Left lung (tissue), 14 donors: Measurements from ENCODE around the gene DDX47. TPM values are rescaled to one million over a fixed set of nuclear protein-coding genes. Genes with fewer than 3 reads are reported as not detected.
A peak's percentile ranks its signal among the peaks of the same experiment; 100 is the strongest.

ENCODE experiments used
- ATAC-seq: fragments of 200-7000 bp; cut with Tn5 transposase; one replicate; pipeline ENCODE4 v1.9.1; 2020; ENCODE audit warnings: moderate library complexity
- DNase-seq, 4 donors: peaks; one replicate each; pipeline ENCODE4 v3.0.0-alpha.2; 2013 to 2020
- H3K27ac ChIP-seq, 2 donors: fragments of 200-600 bp; sonication (generic) in 1 of 2; one replicate each; pipeline versions ENCODE4 v1.5.0 to v1.8.0; 2020 to 2021
- H3K27me3 ChIP-seq, 2 donors: fragments of 200-600 bp; sonication (generic) in 1 of 2; one replicate each; pipeline versions ENCODE4 v1.5.0 to v1.8.0; 2020 to 2021
- H3K36me3 ChIP-seq, 2 donors: fragments of 200-600 bp; sonication (generic) in 1 of 2; one replicate each; pipeline versions ENCODE4 v1.5.0 to v1.8.0; 2020 to 2021
- H3K4me1 ChIP-seq, 2 donors: fragments of 200-600 bp; one replicate each; pipeline ENCODE4 v1.8.0; 2021
- H3K4me3 ChIP-seq, 2 donors: fragments of 200-600 bp; sonication (generic) in 1 of 2; one replicate each; pipeline versions ENCODE4 v1.5.0 to v1.8.0; 2020 to 2021; ENCODE audit warnings: mild to moderate bottlenecking in 1 of 2
- H3K9me3 ChIP-seq, 2 donors: fragments of 200-600 bp; sonication (generic) in 1 of 2; one replicate each; pipeline versions ENCODE4 v1.5.0 to v1.8.0; 2020 to 2021
- intact Hi-C, 2 donors: fragments of 100-400 bp; cut with DNase I; formaldehyde crosslinking; loops; one replicate each; pipeline versions ENCODE4 v1.11.2 to v1.14.2; 2022
- long read RNA-seq, 12 donors: library from polyadenylated mRNA in 2 of 12; unstranded in 2 of 12; transcript quantifications; one replicate each; pipeline ENCODE4 v2.0.0 and lab custom pipeline, GENCODE V29; 2019 to 2026
- polyA plus RNA-seq, 6 donors: library from polyadenylated mRNA; unstranded; fragments of 120-200 nt; gene quantifications; one replicate each; pipeline ENCODE4 v1.2.1, GENCODE V29; 2013; ENCODE audit not compliant: insufficient read length in 6 of 6
- total RNA-seq, 2 donors: library from RNA; stranded (reverse); fragmentation: NEBNext Ultra II Directional; extraction: Animal tissue kit (Norgen Biotek cat#: 25700); gene quantifications; one replicate each; pipeline ENCODE4 v1.2.1, GENCODE V29; 2021
- TF ChIP-seq, protein P1 (sequence below), 2 donors: fragments of 200-600 bp; sonication (generic) in 1 of 2; IDR thresholded peaks; one replicate each; pipeline versions ENCODE4 v1.5.0 to v1.8.0; 2021; ENCODE audit warnings: antibody characterized with exemption in 2 of 2
- donor health status: DM: no; HTN: yes; CAD: no.
- donor health status: DM: no; HTN: no; CAD: no.

DDX47 gene
- total RNA-seq, result 10 to 100 TPM; 44.0 to 48.6 TPM
- 10 to 100 TPM; 70.9 to 86.7 (median 76.0) TPM for polyA plus RNA-seq
- long read RNA-seq, donor 1, transcript DDX47-202 (12 exons, 1,817 nt), result major isoform, 29 of 34 reads
- long read RNA-seq, donor 1, partial matches to known transcripts, result 0 of 34 reads
- long read RNA-seq, donor 1, other reads (novel, unspliced or antisense), result 0 of 34 reads
- long read RNA-seq, donor 2, transcript DDX47-202 (12 exons, 1,817 nt), result major isoform, 28 of 49 reads
- long read RNA-seq, donor 2, partial matches to known transcripts, result 19 of 49 reads
- long read RNA-seq, donor 2, other reads (novel, unspliced or antisense), result 0 of 49 reads
- long read RNA-seq, donor 3, transcript DDX47-202 (12 exons, 1,817 nt), result major isoform, 17 of 24 reads
- long read RNA-seq, donor 3, partial matches to known transcripts, result 0 of 24 reads
- long read RNA-seq, donor 3, other reads (novel, unspliced or antisense), result 0 of 24 reads
- long read RNA-seq, donor 4, transcript DDX47-202 (12 exons, 1,817 nt), result major isoform, 19 of 19 reads
- long read RNA-seq, donor 4, partial matches to known transcripts, result 0 of 19 reads
- long read RNA-seq, donor 4, other reads (novel, unspliced or antisense), result 0 of 19 reads
- long read RNA-seq, donor 5, transcript DDX47-202 (12 exons, 1,817 nt), result major isoform, 24 of 42 reads
- long read RNA-seq, donor 5, partial matches to known transcripts, result 13 of 42 reads
- long read RNA-seq, donor 5, other reads (novel, unspliced or antisense), result 0 of 42 reads
- long read RNA-seq, donor 6, transcript DDX47-202 (12 exons, 1,817 nt), result major isoform, 20 of 22 reads
- long read RNA-seq, donor 6, partial matches to known transcripts, result 0 of 22 reads
- long read RNA-seq, donor 6, other reads (novel, unspliced or antisense), result 0 of 22 reads
- long read RNA-seq, donor 7, transcript DDX47-202 (12 exons, 1,817 nt), result major isoform, 9 of 10 reads
- long read RNA-seq, donor 7, partial matches to known transcripts, result 0 of 10 reads
- long read RNA-seq, donor 7, other reads (novel, unspliced or antisense), result 0 of 10 reads
- long read RNA-seq, donor 8, transcript DDX47-202 (12 exons, 1,817 nt), result major isoform, 13 of 17 reads
- long read RNA-seq, donor 8, partial matches to known transcripts, result 0 of 17 reads
- long read RNA-seq, donor 8, other reads (novel, unspliced or antisense), result 0 of 17 reads
- long read RNA-seq, donor 9, result 0 reads
- long read RNA-seq, donor 10, transcript DDX47-202 (12 exons, 1,817 nt), result major isoform, 21 of 21 reads
- long read RNA-seq, donor 10, partial matches to known transcripts, result 0 of 21 reads
- long read RNA-seq, donor 10, other reads (novel, unspliced or antisense), result 0 of 21 reads
- long read RNA-seq, donor 11, transcript DDX47-202 (12 exons, 1,817 nt), result major isoform, 19 of 23 reads
- long read RNA-seq, donor 11, partial matches to known transcripts, result 0 of 23 reads
- long read RNA-seq, donor 11, other reads (novel, unspliced or antisense), result 0 of 23 reads
- long read RNA-seq, donor 12, transcript DDX47-202 (12 exons, 1,817 nt), result major isoform, 17 of 21 reads
- long read RNA-seq, donor 12, partial matches to known transcripts, result 0 of 21 reads
- long read RNA-seq, donor 12, other reads (novel, unspliced or antisense), result 0 of 21 reads

DNA sequence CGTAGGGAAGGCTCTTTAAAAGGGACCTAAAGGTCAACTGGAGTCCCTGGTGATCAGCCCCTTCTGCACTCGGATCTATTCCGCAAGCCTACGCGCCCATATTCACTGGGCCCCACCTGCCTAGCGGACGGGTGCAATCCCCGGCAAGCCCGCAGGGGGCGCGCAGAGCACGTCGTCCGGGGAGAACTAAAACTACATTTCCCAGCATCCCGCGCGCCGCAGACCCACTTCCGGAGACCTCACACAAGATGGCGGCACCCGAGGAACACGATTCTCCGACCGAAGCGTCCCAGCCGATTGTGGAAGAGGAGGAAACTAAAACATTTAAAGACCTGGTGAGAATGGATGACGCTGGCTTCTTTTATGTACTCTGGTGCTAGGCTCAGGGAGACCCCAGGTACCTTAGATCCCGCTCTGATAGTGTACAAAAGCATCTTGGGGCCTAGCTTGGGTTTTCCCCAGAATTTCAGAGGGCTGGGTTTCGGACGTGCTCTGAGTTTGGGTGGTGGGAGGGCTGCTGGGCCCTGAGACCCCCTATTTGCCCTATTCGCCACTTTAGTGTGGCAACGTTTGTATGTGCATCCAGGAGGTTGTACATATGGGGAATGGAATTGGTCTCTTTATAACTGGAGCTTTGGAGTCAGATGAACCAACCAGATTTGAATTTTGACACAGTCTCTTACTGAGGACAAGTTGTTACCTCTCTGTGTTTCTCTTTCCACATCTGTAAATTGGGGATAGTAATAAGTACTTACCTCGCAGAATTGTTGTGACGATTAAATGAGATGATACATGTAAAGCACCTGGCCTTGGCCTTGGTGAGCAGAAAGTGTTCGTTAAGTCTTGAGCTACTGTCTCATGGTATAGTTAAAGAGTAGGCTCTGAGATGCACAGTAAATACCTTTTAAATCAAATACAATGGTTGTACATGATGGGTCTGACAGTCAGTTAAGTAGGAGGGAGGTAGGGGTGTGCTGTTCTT lies at the start of gene DDX47:
DDX47 (plus strand) TSS at position 227 of the 982 bp plus-strand sequence; CDS start at position 249, 22 bp downstream.
- DNase-seq (peak; percentile 91 to 99 (median 96)), ATAC-seq (peak; percentile 99)
- Histone ChIP-seq H3K27ac (peak within 1 kb of the TSS; percentile 67 to 69), H3K9me3 (no peaks in the 10 kb centered on the region), H3K36me3 (peaks cover 0 to 16% of the 10 kb centered on the region in 2 donors), H3K4me3 (peak within 1 kb of the TSS; percentile 76 to 87), H3K27me3 (no peaks in the 10 kb centered on the region), H3K4me1 (peaks cover 7 to 66% of the 10 kb centered on the region in 2 donors)
- TF ChIP-seq, protein P1, sequence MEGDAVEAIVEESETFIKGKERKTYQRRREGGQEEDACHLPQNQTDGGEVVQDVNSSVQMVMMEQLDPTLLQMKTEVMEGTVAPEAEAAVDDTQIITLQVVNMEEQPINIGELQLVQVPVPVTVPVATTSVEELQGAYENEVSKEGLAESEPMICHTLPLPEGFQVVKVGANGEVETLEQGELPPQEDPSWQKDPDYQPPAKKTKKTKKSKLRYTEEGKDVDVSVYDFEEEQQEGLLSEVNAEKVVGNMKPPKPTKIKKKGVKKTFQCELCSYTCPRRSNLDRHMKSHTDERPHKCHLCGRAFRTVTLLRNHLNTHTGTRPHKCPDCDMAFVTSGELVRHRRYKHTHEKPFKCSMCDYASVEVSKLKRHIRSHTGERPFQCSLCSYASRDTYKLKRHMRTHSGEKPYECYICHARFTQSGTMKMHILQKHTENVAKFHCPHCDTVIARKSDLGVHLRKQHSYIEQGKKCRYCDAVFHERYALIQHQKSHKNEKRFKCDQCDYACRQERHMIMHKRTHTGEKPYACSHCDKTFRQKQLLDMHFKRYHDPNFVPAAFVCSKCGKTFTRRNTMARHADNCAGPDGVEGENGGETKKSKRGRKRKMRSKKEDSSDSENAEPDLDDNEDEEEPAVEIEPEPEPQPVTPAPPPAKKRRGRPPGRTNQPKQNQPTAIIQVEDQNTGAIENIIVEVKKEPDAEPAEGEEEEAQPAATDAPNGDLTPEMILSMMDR (IDR thresholded peaks at IDR 0.05), result peak; percentile 93 to 99
- intact Hi-C loops, result no loop called here

DNA sequence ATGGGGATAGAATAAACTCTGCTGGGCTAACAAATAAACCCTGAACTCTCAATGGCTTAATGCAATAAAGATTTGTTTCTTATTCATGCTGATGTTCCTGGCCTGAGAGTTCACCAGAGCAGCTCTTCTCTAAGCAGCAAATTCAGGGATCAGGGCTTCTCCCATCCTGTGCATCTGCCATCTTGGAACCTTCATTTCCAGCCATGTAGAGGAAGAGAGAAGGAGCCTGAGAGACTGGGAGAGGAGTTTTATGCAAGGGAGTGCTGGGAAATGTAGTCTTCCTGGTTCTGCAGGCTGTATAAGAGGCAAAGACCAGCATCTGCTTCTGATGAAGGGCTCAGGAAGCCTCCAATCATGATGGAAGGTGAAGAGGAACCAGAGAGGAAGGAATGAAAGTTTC lies 48.3 kb upstream of the DDX47 start:
- Histone ChIP-seq H3K4me3 (no peak overlapping the region), H3K27me3 (no peaks in the 10 kb centered on the region), H3K9me3 (no peaks in the 10 kb centered on the region), H3K4me1 (no peaks in the 10 kb centered on the region), H3K36me3 (no peaks in the 10 kb centered on the region), H3K27ac (no peak overlapping the region)
- DNase-seq (no peak), ATAC-seq (no peak)
- TF ChIP-seq, protein P1 (IDR thresholded peaks at IDR 0.05), result no peak
- intact Hi-C loops, result no loop called here

DNA sequence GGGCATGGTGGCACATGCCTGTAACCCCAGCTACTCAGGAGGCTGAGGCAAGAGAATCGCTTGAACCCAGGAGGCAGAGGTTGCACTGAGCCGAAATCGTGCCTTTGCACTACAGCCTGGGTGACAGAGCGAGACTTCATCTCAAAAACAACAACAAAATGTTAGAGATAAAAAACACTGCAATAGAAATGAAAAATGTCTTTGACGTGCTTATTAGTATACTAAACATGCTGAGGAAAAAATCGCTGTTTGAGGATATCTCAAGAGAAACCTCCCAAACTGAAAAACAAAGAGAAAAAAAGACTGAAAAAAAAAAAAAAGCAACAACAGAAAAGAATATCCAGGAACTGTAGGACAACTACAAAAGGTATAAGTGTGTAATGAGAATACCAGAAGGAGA lies 42.9 kb upstream of the DDX47 start:
- H3K4me3 ChIP-seq, result no peak overlapping the region
- intact Hi-C loops, result no loop called here
- peaks cover 0 to 3% of the 10 kb centered on the region in 2 donors for H3K9me3 ChIP-seq
- ATAC-seq, result no peak
- H3K36me3 ChIP-seq, result no peaks in the 10 kb centered on the region
- TF ChIP-seq, protein P1 (IDR thresholded peaks at IDR 0.05), result no peak
- no peaks in the 10 kb centered on the region for H3K27me3 ChIP-seq
- H3K27ac ChIP-seq, result no peak overlapping the region
- H3K4me1 ChIP-seq, result no peaks in the 10 kb centered on the region
- no peak for DNase-seq

DNA sequence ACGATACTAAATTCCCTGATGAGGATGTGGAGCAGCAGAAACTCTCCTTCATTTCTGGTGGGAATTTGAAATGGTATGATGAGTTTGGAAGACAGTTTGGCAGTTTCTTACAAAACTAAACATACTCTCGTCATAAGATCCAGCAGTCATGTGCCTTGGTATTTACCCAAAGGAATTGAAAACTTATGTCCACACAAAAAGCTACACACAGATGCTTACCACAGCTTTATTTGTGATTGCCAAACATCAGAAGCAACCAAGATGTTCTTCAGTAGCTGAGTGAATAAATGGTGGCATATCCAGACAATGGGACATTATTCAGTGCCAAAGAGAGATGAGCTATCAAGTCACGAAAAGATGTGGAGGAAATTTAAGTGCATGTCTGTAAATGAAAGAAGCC lies 38.4 kb upstream of the DDX47 start:
- DNase-seq (no peak), ATAC-seq (no peak)
- H3K36me3 ChIP-seq, result no peaks in the 10 kb centered on the region
- H3K27ac ChIP-seq, result no peak overlapping the region
- no peak overlapping the region for H3K4me3 ChIP-seq
- peaks cover 2 to 7% of the 10 kb centered on the region in 2 donors for H3K4me1 ChIP-seq
- peaks cover 0 to 3% of the 10 kb centered on the region in 2 donors for H3K9me3 ChIP-seq
- H3K27me3 ChIP-seq, result no peaks in the 10 kb centered on the region
- intact Hi-C loops, result no loop called here
- TF ChIP-seq, protein P1 (IDR thresholded peaks at IDR 0.05), result no peak
